Effector CD4-positive, alpha-beta T cell (primary cell): ENCODE data around the gene LCN12.

Experiments
- DNase-seq: peaks from one replicate; pipeline ENCODE4 v3.0.0-alpha.2; 2020

Gene LCN12

DNA sequence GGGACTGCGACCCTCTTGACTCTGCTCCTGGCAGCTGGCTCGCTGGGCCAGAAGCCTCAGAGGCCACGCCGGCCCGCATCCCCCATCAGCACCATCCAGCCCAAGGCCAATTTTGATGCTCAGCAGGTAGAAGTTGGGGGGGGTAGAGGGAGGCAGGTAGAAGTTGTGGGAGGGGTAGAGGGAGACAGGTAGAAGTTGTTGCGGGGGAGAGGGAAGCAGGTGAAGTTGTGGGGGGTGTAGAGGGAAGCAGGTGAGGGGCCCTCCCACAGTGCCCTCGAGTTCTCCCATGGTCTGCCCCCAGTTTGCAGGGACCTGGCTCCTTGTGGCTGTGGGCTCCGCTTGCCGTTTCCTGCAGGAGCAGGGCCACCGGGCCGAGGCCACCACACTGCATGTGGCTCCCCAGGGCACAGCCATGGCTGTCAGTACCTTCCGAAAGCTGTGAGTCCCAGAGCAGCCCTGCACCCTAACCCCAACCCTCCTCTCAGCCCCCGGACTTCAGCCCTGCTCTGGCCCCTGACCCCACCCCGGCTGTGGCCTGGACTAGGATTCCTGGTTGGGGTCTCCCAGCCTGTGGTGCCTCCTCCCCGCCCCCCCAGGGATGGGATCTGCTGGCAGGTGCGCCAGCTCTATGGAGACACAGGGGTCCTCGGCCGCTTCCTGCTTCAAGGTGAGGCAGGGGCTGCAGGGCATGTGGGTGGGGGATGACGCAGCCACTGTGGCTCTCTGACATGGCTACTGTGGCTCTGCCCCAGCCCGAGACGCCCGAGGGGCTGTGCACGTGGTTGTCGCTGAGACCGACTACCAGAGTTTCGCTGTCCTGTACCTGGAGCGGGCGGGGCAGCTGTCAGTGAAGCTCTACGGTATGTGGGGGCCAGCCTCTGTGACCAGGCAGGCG lies 6.5 kb upstream of the LCN12 start:
- DNase-seq, result no peak

- no peak for DNase-seq
Measured at GRCh38 chr9:136946228-136947027, 5.6 kb upstream of the LCN12 start.

DNA sequence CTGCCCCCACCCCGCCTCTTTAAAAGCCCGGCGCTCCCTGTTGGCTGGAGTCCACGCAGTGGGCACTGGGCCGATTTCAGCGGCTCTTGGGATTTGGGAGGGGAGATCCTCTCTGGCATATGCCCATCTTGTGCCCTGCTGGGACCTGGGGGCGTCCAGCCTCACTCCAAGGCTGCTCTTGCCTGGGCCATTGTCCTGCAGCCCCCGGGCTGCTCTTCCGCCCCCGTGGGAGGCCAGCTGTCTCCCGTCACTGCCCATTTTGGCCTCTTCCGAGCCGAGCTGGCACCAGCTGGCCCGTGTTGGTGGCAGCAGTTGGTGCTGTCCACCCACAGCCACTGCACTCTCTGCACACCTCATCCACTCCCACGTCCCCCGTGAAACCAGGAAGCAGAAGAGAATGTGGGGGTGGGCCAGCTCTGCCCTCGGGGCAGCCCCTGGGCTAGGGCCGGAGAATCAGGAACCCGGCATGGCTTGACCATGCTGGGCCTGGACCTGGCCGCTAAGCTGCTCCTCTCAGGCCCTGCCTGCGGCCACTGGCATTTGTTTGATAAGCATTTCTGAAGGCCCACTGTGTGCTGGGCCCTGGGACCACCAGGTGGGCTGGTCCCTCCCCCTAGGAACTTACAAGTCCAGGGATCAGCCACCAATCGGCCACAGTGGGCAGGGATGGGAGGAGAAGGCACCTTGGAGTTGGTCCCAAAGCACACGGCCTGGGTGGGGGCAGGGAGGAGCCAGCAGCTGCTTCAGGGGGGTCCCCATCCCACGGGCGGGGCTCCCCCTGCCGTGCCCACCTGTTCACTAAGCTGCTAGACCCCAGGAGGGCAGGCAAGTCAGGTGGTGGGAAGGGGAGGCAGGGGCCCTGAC lies 4.8 kb upstream of the LCN12 start:
- DNase-seq, result no peak

DNA sequence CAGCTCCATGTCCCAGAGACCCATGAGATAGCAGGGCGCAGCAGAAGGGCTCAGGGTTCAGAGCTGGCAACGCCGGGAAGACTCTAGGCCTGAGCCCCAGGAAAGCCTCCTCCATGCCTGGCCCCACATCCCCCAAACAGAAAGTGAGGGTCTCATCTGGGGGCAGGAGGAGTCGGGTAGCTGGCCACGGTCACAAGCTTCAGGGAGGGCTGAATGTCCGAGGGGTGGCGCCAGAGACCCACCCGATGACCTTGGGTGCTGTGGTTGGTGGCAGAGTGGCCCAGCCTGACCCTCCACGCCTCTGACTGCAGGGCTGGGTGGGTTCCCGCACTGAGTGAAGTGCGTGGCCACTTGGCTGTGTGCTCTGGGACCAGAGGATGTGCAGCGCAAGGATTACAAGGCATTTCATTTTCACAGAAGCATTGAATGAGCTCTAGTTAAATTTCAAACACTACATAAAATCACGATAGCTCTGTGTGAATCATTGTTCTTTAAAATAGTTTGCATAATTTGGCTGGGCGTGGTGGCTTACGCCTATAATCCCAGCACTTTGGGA lies 4.0 kb upstream of the LCN12 start:
- DNase-seq, result no peak

DNA sequence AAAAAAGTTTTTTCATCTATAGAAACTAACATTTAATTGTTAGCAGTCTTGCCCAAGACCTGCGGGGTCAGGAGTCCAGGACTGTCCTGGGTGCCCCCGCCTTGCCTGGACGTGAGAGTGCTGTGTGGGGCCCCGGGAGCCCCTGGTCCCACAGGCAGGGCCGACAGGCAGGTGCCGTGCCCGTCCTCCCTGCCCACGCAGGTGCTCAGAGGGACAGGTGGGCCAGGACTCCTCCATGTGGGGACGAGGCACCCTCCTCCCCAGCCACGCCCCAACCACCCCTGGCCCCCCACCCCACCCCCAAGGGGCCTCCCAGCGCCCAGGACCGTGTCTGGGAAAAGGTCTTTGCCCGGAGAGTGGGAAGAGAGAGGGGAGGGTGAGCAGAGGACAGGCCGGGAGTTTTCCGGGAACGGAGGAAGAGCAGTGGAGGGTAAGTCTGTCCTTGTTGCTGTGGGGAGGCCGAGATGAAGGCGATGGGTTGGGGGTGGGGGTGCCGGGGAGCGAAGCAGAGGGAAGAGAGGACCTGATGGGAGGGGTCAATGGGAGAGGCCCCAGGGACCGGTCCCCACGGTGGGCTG lies 2.7 kb upstream of the LCN12 start:
- DNase-seq, result no peak

DNA sequence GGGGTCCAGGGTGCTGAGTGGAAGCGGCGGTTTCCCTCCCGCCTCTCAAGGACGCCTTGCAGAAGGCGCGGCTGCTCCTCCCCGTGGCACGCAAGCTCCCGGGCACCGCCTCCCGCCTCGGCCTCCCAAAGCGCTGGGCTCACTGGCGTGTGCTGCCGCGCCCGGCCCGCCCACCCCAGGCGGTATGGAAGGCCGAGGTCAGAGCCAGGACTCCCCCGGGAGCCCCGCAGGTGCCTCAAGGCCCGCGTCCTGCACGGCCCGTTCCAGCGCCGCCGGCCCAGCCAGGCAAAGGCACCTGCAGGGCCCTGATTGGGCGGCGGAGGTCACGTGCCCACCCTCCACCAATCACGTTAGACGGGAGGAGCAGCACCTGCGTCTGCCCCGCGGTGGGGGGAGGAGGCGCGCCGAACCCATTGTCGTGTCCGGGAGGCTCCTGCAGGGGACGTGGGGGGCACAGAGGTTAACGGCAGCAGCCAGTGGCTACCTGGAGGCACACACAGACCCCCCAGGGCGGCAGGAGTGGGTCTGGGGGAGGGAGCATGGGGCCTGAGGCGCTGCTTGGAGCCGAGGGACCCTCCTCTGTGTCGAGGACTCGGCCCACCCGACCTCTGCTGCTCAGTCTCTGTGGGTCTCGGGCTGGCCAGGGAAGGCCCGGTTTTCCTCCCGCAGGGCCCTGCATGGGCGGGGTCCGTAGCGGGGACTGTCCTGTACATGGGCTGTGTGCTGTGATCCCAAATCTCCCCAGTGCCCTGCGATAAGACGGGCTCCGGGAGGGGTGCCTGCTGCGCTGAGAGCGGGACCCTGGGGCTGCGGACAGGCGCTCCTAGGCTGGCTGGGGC lies 2.0 kb upstream of the LCN12 start:
- DNase-seq, result peak; percentile 97

GRCh38 chr9:136950656-136951276 lies 1.3 kb upstream of the LCN12 start:
- no peak for DNase-seq

DNA sequence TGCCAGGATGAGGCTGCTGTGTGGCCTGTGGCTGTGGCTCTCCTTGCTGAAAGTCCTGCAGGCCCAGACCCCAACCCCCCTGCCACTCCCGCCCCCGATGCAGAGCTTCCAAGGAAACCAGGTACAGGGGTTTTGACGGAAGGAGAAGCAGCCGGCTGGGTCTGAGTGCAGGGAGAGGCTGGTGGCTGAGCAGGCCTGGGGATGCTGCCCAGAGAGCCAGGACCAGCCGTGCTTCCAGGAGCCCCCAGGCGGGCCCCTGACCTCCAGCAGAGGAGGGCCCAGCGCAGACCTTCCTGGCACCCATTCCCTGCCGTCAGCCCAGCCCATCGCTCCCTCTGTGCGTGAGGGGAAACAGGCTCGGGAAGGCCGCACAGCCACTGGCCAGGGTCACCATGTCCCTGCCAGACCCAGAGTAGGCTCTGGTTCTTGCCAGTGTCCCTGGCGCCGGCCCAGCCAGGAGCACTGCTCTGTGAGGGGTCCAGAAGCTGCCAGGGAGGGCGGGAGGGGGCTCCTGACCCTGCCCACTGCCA lies 313 bp downstream of the LCN12 start:
- DNase-seq, result no peak

DNA sequence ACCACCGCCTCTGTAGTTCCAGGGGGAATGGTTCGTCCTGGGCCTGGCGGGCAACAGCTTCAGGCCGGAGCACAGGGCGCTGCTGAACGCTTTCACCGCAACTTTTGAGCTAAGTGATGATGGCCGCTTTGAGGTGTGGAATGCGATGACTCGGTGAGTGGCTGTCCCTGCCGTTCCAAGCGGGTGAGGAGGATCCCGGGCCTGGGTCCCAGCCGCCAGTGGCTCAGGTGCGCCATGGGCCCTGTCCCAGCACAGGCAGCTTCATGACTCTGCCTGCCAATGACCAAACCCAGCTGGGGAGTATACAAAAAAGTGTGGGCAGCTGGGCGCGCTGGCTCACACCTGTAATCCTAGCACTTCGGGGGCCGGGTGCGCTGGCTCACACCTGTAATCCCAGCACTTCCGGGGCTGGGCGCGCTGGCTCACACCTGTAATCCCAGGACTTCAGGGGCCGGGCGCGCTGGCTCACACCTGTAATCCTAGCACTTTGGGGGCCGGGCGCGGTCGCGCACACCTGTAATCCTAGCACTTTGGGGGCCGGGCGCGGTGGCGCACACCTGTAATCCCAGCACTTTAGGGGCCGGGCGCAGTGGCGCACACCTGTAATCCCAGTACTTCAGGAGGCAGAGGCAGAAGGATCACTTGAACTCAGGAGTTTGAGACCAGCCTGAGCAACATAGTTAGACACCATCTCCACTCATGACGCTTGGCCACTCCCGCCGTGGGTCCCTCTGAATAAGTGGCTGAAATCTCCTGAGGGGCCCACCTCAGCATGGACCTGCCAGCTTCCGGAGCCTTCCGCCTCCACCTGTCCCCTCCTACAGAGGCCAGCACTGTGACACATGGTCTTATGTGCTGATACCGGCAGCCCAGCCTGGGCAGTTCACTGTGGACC lies 1.1 kb downstream of the LCN12 start:
- DNase-seq, result no peak

- DNase-seq, result no peak
Measured at GRCh38 chr9:136953771-136954269, 1.7 kb downstream of the LCN12 start.

DNA sequence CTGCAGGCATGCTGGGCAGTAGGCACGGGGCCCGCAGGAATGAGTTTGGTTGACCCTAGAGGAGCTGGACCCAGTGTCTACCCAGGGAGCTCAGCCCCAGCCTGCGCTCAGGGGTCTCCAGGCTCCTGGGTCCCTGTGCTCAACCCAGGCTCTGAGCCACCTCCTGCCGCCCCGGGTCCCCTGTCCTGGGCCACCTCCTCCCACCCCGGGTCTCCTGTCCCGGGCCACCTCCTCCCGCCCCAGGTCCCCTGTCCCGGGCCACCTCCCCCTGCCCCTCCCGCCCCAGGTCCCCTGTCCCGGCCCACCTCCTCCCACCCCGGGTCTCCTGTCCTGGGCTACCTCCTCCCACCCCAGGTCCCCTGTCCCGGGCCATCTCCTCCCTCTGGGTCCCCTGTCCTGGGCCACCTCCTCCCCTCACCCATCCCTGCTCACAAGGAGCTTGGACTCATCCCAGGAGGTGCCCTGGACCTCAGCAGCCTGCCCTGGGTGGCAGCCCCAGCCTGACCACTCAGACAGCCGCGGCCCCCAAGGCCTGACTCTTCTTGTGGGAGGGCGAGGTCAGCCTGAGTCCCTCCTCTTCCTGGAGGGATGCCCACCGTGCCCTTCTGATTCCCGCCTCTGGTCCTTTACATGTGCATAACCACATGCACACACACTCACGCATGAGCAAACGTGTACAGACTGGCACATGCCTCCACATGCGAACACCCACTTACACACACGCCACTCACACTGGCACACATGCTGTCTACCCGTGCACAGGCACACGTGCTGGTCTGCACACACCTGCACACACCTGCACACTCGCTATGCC lies 2.4 kb downstream of the LCN12 start:
- DNase-seq, result no peak

DNA sequence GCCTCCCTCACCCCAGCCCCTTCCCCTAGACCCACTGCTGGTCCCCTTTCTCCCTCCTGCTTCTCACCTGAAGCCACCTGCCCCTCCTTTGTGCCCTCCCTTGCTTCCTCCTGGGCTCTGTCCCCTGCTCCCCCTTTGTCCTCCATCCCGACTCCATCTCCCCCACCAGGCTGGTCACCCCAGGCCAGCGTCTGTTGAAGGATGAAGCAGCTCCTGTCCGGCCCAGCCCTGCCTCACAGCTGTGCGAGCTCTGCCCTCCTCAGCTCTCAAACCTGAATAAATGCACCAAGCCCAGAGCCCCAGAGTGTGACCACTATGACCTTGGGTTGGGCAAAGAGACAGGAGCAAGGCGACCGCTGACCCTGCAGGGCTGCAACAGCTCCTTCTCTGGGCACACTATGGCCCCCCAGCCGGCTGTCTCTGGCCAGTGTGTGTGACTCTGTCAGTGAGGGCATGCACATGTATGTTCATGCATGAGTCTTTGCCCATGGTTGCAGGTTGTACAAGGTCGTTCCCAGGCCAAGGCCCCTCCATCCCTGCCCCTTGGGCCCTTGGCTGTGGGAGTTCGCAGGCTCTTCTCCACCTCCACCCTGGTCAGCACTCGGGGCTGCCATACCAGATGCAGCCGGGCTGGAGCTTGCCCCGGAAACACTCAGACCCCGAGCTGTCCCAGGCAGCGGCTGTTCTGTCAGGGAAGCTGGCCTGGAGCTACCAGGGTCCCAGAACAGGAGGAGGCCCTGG lies 3.3 kb downstream of the LCN12 start:
- no peak for DNase-seq

GRCh38 chr9:136955943-136956335 lies 3.9 kb downstream of the LCN12 start:
- no peak for DNase-seq

DNA sequence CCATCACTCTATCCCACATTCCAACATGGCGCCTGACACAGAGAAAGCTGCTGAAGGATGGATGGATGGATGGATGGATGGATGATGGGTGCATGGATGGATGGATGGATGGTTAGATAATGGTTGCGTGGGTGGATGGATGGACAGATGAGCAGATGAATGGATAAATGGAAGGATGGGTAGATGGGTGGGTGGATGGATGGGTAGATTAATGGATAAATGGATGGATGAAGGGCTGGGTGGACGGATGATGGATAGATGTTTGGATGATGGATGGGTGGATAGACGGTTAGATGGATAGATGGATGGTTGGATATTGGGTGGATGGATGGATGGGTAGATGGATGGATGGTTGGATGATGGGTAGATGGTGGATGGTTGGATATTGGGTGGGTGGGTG lies 4.5 kb downstream of the LCN12 start:
- no peak for DNase-seq

DNA sequence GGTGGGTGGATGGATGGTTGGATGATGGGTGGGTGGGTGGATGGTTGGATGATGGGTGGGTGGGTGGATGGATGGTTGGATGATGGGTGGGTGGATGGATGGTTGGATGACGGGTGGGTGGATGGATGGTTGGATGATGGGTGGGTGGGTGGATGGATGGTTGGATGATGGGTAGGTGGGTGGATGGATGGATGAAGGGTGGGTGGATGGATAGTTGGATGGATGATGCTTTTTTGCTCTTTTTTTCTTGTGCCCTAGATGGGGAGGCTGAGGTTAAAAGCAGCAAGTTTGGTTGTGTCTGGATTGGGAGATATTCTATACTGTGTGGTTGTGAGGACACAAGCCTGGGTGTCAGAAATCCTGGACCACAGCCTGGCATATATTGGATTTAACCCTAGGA lies 5.4 kb downstream of the LCN12 start:
- DNase-seq, result no peak

DNA sequence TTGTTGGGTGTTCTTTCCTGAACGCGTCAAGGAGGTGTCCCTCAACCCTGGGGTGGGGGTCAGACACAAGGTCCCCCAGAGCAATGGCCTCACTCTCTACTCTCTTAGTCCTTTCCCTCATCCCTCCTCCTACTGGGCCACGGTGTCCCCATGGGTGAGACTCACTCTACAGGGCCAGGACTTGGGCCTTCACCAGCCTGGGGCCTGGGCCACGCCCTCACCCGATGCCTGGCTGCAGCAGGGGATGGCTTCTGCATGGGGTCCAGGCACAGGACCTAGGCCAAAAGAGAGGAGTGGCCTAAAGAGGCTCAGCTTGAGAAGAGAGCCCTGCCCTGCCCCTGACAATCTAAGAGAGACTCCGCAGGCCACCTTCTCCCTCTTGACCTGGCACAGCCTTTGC lies 5.8 kb downstream of the LCN12 start:
- DNase-seq, result no peak

GRCh38 chr9:136958473-136958872 lies 6.4 kb downstream of the LCN12 start:
- DNase-seq, result no peak
